ENCODE measurements around the gene ITGA2B. TPM values are rescaled to one million over a fixed set of nuclear protein-coding genes. Genes with fewer than 3 reads are reported as not detected.

Gene ITGA2B
- total and polyA plus RNA-seq, 7 donors = 0.08 to 0.97 (median 0.16) TPM

DNA sequence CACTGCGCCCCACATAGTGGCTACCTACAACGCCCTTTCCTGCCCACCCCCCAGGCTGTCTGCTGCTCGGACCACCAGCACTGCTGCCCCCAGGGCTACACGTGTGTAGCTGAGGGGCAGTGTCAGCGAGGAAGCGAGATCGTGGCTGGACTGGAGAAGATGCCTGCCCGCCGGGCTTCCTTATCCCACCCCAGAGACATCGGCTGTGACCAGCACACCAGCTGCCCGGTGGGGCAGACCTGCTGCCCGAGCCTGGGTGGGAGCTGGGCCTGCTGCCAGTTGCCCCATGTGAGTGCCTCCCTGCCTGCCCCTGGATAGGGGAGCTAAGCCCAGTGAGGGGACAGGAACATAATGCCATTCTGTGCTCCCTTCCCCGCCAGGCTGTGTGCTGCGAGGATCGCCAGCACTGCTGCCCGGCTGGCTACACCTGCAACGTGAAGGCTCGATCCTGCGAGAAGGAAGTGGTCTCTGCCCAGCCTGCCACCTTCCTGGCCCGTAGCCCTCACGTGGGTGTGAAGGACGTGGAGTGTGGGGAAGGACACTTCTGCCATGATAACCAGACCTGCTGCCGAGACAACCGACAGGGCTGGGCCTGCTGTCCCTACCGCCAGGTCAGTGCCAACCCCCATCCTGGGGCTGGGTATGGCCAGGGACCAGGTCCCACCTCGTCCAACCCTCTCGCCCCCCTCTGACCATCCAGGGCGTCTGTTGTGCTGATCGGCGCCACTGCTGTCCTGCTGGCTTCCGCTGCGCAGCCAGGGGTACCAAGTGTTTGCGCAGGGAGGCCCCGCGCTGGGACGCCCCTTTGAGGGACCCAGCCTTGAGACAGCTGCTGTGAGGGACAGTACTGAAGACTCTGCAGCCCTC lies 37.3 kb downstream of the ITGA2B start:
- no peak overlapping the region for H3K27ac ChIP-seq
- DNase-seq (no peak), ATAC-seq (peak in 1 of 4 donors; percentile 19)
- no peak overlapping the region for H3K4me3 ChIP-seq
- WGBS, 3 donors = 82 to 83% (median 83%) methylated on average over 36 of the region's 36 CpGs
- H3K4me1 ChIP-seq = no peaks in the 10 kb centered on the region
- intact Hi-C loops (cut with DNase I) = no loop called here
- peaks cover 0 to 1% (median 0%) of the 10 kb centered on the region in 3 donors for H3K27me3 ChIP-seq (ENCODE audit: insufficient read depth in 3 of 3, low read length in 2 of 3)
- TF ChIP-seq, protein P1, sequence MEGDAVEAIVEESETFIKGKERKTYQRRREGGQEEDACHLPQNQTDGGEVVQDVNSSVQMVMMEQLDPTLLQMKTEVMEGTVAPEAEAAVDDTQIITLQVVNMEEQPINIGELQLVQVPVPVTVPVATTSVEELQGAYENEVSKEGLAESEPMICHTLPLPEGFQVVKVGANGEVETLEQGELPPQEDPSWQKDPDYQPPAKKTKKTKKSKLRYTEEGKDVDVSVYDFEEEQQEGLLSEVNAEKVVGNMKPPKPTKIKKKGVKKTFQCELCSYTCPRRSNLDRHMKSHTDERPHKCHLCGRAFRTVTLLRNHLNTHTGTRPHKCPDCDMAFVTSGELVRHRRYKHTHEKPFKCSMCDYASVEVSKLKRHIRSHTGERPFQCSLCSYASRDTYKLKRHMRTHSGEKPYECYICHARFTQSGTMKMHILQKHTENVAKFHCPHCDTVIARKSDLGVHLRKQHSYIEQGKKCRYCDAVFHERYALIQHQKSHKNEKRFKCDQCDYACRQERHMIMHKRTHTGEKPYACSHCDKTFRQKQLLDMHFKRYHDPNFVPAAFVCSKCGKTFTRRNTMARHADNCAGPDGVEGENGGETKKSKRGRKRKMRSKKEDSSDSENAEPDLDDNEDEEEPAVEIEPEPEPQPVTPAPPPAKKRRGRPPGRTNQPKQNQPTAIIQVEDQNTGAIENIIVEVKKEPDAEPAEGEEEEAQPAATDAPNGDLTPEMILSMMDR (IDR thresholded peaks at IDR 0.05) = no peak
- no peaks in the 10 kb centered on the region for H3K9me3 ChIP-seq
- H3K36me3 ChIP-seq (ENCODE audit: insufficient read depth in 1 of 2, low read depth in 1 of 2) = peaks cover 0 to 42% of the 10 kb centered on the region in 2 donors

DNA sequence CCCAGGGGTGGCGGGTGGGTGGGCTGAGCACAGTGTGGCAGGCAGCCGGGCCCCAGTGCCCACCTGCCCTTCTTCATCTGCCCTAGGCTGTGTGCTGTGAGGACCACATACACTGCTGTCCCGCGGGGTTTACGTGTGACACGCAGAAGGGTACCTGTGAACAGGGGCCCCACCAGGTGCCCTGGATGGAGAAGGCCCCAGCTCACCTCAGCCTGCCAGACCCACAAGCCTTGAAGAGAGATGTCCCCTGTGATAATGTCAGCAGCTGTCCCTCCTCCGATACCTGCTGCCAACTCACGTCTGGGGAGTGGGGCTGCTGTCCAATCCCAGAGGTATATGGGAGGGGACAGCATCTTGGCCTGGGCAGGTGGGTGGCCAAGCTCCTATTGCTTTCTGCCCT lies 38.0 kb downstream of the ITGA2B start:
- no peak for DNase-seq
- no peak for ATAC-seq
- Histone ChIP-seq H3K27me3 (ENCODE audit: insufficient read depth in 3 of 3, low read length in 2 of 3) (peaks cover 0 to 1% (median 0%) of the 10 kb centered on the region in 3 donors), H3K36me3 (ENCODE audit: insufficient read depth in 1 of 2, low read depth in 1 of 2) (peaks cover 0 to 42% of the 10 kb centered on the region in 2 donors), H3K4me3 (no peak overlapping the region), H3K27ac (no peak overlapping the region), H3K4me1 (no peaks in the 10 kb centered on the region), H3K9me3 (no peaks in the 10 kb centered on the region)
- WGBS, 3 donors = 83 to 88% (median 85%) methylated on average over 8 of the region's 8 CpGs
- TF ChIP-seq, protein P1 (IDR thresholded peaks at IDR 0.05) = no peak
- intact Hi-C loops (cut with DNase I) = no loop called here

DNA sequence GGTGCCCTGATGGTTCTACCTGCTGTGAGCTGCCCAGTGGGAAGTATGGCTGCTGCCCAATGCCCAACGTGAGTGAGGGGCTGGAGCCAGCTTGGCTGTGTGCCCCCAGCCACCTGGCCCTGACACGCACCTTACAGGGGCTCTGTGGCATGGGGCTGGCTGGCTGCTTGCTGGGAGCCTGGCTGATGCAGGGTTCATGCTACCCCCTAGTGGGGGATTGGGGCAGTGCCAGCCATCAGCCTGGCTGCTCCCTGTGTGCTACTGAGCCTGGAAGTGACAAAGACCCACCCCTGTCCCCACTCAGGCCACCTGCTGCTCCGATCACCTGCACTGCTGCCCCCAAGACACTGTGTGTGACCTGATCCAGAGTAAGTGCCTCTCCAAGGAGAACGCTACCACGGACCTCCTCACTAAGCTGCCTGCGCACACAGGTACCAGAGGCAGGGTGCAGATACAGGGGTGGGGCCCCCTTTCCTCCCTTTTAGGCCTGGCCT lies 38.7 kb downstream of the ITGA2B start:
- H3K9me3 ChIP-seq = no peaks in the 10 kb centered on the region
- DNase-seq (peak; percentile 60 to 75), ATAC-seq (peak; percentile 57 to 68 (median 64))
- no peak overlapping the region for H3K27ac ChIP-seq
- TF ChIP-seq, protein P1 (IDR thresholded peaks at IDR 0.05) = peak; percentile 59
- H3K27me3 ChIP-seq (ENCODE audit: insufficient read depth in 3 of 3, low read length in 2 of 3) = peaks cover 0 to 1% (median 0%) of the 10 kb centered on the region in 3 donors
- WGBS, 3 donors = 65 to 71% (median 68%) methylated on average over 6 of the region's 6 CpGs
- peaks cover 0 to 42% of the 10 kb centered on the region in 2 donors for H3K36me3 ChIP-seq (ENCODE audit: insufficient read depth in 1 of 2, low read depth in 1 of 2)
- no peaks in the 10 kb centered on the region for H3K4me1 ChIP-seq
- intact Hi-C loops (cut with DNase I) = no loop called here
- no peak overlapping the region for H3K4me3 ChIP-seq

DNA sequence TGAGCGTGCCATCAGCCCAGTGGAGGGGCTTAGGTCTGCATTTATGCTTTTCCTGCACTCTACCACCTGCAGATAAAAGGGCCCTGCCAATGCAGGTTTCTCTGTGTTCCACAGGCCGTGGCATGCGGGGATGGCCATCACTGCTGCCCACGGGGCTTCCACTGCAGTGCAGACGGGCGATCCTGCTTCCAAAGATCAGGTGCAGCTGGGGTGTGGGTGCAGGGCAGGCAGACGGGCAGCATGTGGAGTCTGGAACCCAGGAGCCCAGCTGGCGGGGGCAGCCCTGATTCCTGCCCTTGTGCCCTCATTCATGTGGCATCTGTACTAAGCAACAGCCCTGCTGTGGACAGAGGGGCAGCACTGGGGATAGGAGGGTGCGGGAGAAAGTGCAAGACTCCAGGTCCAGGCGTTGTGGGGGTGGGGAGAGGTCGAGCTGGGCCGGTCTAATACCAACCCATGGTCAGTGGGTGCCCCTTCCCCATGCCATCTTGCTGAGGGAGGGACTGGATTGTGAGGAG lies 39.8 kb downstream of the ITGA2B start:
- WGBS, 3 donors = 84 to 92% (median 88%) methylated on average over 12 of the region's 12 CpGs
- TF ChIP-seq, protein P1 (IDR thresholded peaks at IDR 0.05) = no peak
- H3K4me1 ChIP-seq = no peaks in the 10 kb centered on the region
- H3K9me3 ChIP-seq = no peaks in the 10 kb centered on the region
- H3K27ac ChIP-seq = no peak overlapping the region
- no peak overlapping the region for H3K4me3 ChIP-seq
- H3K27me3 ChIP-seq (ENCODE audit: insufficient read depth in 3 of 3, low read length in 2 of 3) = no peaks in the 10 kb centered on the region
- peaks cover 0 to 42% of the 10 kb centered on the region in 2 donors for H3K36me3 ChIP-seq (ENCODE audit: insufficient read depth in 1 of 2, low read depth in 1 of 2)
- intact Hi-C loops (cut with DNase I) = loop anchor here (5.0 kb wide), 3 partner anchors 137 to 207 kb away; partner anchors contain the start of gene HROB (in 1 of the 2)
- DNase-seq (no peak), ATAC-seq (no peak)
